K562 (cell line): ENCODE results near the gene KIN. TPM values are rescaled to one million over a fixed set of nuclear protein-coding genes. Genes with fewer than 3 reads are reported as not detected.

Experiments
- BHLHE40 ChIP-seq: IDR thresholded peaks from 2 replicates; pipeline ENCODE4 v1.6.1; 2011; ENCODE audit warnings: low read length, improper control_type of control experiment
- BMI1 ChIP-seq: fragments of 150-350 bp; IDR thresholded peaks from 2 replicates; pipeline ENCODE4 v1.6.1; 2014; ENCODE audit warnings: low read length
- CHD1 ChIP-seq: fragments of 200-600 bp; sonication (generic); IDR thresholded peaks from one replicate; pipeline ENCODE4 v1.6.1; 2012; ENCODE audit warnings: mild to moderate bottlenecking, moderate library complexity, low read length, inconsistent platforms
- COPS2 ChIP-seq: fragments of 450-650 bp; conservative IDR thresholded peaks from 2 replicates; pipeline ENCODE4 v1.6.1; 2016; ENCODE audit warnings: mild to moderate bottlenecking, moderate library complexity
- DPF2 ChIP-seq: fragments of 450-650 bp; IDR thresholded peaks from 2 replicates; pipeline ENCODE4 v1.6.1; 2016
- KLF6 ChIP-seq: fragments of 250-450 bp; sonication (Bioruptor Pico); IDR thresholded peaks from 2 replicates; pipeline ENCODE4 v1.4.0; 2020; ENCODE audit warnings: mild to moderate bottlenecking, moderate library complexity, borderline replicate concordance
- NEUROD1 ChIP-seq: fragments of 150-350 bp; IDR thresholded peaks from 2 replicates; pipeline ENCODE4 v1.6.1; 2014; ENCODE audit warnings: borderline replicate concordance, low read length, low read depth; ENCODE audit not compliant: partially characterized antibody
- PPARD ChIP-seq: fragments of 250-450 bp; sonication (Bioruptor Pico); IDR thresholded peaks from 2 replicates; pipeline ENCODE4 v1.8.0; 2022; ENCODE audit warnings: inconsistent platforms, mild to moderate bottlenecking, moderate library complexity
- SRSF3 ChIP-seq: fragments of 200-400 bp; formaldehyde crosslinking; IDR thresholded peaks from 2 replicates; pipeline ENCODE4 v1.6.1; 2016; ENCODE audit warnings: mild to moderate bottlenecking, low read length, moderate library complexity; ENCODE audit not compliant: insufficient read depth
- TBP ChIP-seq: optimal IDR thresholded peaks from 2 replicates; pipeline ENCODE3; 2011; ENCODE audit warnings: low read depth, low read length, improper control_type of control experiment
- TRIM24 ChIP-seq, 2 experiments: fragments of 450-650 bp; IDR thresholded peaks; 2 replicates each; pipeline ENCODE4 v1.6.1; 2016
- ZC3H11A ChIP-seq: IDR thresholded peaks from 2 replicates; pipeline ENCODE4 v1.6.1; 2012; ENCODE audit warnings: low read depth, low read length, improper control_type of control experiment
- ZNF140 ChIP-seq: fragments of 250-450 bp; sonication (Bioruptor Pico); IDR thresholded peaks from 2 replicates; pipeline ENCODE4 v1.8.0; 2021; ENCODE audit warnings: moderate library complexity, mild to moderate bottlenecking, inconsistent platforms
- ZZZ3 ChIP-seq: fragments of 450-650 bp; IDR thresholded peaks from 2 replicates; pipeline ENCODE4 v1.6.1; 2016; ENCODE audit warnings: antibody characterized with exemption, mild to moderate bottlenecking, moderate library complexity
- polyA plus RNA-seq, 8 experiments: library from polyadenylated mRNA; depleted of rRNA in 4 of 8; stranded (reverse) in 5 of 8; unstranded in 3 of 8; fragments of >200 nt; fragmentation: Nextera tagmentation in 2 of 8; fragmentation: Illumina TruSeq in 1 of 8; extraction: Ambion mirVana in 2 of 8; extraction: Trizol in 1 of 8; gene quantifications; 2 replicates each; pipeline versions ENCODE4 v1.2.1 to v1.2.3, GENCODE V29; 2011 to 2014; ENCODE audit warnings: inconsistent platforms in 1 of 8, missing spikeins in 1 of 8
- total RNA-seq, 7 experiments: library from RNA; depleted of rRNA in 6 of 7; stranded (reverse); fragments of >200 nt in 6 of 7; fragmentation: Illumina TruSeq in 2 of 7; extraction: Trizol in 2 of 7; gene quantifications; 2 replicates each; pipeline versions ENCODE4 v1.2.1 to v1.2.3, GENCODE V29; 2011 to 2021; ENCODE audit warnings: low replicate concordance in 1 of 7
- TF ChIP-seq, protein P1 (sequence below): fragments of 250-450 bp; sonication (Bioruptor Pico); IDR thresholded peaks from 2 replicates; pipeline ENCODE4 v1.8.0; 2022; ENCODE audit warnings: inconsistent platforms
- TF ChIP-seq, protein P2 (sequence below): fragments of 150-350 bp; conservative IDR thresholded peaks from 2 replicates; pipeline ENCODE4 v1.6.1; 2014; ENCODE audit warnings: low read length
- TF ChIP-seq, protein P3 (sequence below): sonication (generic); formaldehyde crosslinking; IDR thresholded peaks from 2 replicates; pipeline ENCODE4 v1.9.0; 2022; ENCODE audit warnings: mild to moderate bottlenecking, missing genetic modification reagents
- TF ChIP-seq, protein P4 (sequence below): fragments of 200-800 bp; sonication (Bioruptor generic); IDR thresholded peaks from 2 replicates; pipeline ENCODE4 v1.6.1; 2017; ENCODE audit warnings: missing genetic modification characterization, missing compliant biosample characterization
- TF ChIP-seq, protein P5 (sequence below): fragments of 450-650 bp; IDR thresholded peaks from 2 replicates; pipeline ENCODE4 v1.6.1; 2017; ENCODE audit warnings: antibody characterized with exemption, mild to moderate bottlenecking

Gene KIN
- total and polyA plus RNA-seq, 9 of the 15 experiments (the other 6 are each of a cell fraction or from before 2014, with no cell fraction given), result 11.7 to 35.6 (median 16.0) TPM

DNA sequence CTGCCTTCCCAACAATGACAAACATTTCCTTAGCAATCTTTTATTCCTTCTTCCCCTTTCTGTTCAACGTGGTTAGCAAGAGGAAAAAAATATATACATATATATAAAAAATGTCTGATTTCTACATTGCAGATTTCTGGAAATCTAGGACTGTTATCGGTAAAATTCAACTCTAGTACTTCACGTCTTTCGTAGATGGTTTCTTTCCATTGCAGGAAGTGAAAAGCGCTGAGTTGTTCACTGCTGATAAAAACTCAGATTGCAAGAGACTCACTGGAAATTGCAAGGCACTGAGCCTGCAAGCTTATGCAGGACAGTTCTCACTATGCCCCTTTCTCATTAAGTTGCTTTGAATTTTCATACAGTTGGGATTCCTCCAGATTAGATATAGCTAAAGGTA, 23.9 kb downstream of the KIN start (continued):
- TF ChIP-seq NEUROD1, result no peak
- no peak for TF ChIP-seq KLF6 (CRISPR knock-in tag)
- TF ChIP-seq BHLHE40, result no peak
- peak; percentile 30; the same call in 1 of the 2 replicates for TF ChIP-seq DPF2
- TF ChIP-seq ZNF140 (CRISPR knock-in tag), result no peak
- TF ChIP-seq ZZZ3, result no peak
- no peak for TF ChIP-seq ZC3H11A
- TF ChIP-seq, protein P1, sequence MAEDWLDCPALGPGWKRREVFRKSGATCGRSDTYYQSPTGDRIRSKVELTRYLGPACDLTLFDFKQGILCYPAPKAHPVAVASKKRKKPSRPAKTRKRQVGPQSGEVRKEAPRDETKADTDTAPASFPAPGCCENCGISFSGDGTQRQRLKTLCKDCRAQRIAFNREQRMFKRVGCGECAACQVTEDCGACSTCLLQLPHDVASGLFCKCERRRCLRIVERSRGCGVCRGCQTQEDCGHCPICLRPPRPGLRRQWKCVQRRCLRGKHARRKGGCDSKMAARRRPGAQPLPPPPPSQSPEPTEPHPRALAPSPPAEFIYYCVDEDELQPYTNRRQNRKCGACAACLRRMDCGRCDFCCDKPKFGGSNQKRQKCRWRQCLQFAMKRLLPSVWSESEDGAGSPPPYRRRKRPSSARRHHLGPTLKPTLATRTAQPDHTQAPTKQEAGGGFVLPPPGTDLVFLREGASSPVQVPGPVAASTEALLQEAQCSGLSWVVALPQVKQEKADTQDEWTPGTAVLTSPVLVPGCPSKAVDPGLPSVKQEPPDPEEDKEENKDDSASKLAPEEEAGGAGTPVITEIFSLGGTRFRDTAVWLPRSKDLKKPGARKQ (CRISPR knock-in tag), result no peak
- TF ChIP-seq, protein P2, sequence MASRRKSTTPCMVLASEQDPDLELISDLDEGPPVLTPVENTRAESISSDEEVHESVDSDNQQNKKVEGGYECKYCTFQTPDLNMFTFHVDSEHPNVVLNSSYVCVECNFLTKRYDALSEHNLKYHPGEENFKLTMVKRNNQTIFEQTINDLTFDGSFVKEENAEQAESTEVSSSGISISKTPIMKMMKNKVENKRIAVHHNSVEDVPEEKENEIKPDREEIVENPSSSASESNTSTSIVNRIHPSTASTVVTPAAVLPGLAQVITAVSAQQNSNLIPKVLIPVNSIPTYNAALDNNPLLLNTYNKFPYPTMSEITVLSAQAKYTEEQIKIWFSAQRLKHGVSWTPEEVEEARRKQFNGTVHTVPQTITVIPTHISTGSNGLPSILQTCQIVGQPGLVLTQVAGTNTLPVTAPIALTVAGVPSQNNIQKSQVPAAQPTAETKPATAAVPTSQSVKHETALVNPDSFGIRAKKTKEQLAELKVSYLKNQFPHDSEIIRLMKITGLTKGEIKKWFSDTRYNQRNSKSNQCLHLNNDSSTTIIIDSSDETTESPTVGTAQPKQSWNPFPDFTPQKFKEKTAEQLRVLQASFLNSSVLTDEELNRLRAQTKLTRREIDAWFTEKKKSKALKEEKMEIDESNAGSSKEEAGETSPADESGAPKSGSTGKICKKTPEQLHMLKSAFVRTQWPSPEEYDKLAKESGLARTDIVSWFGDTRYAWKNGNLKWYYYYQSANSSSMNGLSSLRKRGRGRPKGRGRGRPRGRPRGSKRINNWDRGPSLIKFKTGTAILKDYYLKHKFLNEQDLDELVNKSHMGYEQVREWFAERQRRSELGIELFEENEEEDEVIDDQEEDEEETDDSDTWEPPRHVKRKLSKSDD, result no peak
- no peak for TF ChIP-seq TBP
- TF ChIP-seq BMI1, result no peak
- peak in 1 of 2 experiments; percentile 62; a peak in 2 of 4 replicates for TF ChIP-seq TRIM24 (IDR thresholded peaks at IDR 0.05)
- no peak for TF ChIP-seq COPS2
- TF ChIP-seq, protein P3, sequence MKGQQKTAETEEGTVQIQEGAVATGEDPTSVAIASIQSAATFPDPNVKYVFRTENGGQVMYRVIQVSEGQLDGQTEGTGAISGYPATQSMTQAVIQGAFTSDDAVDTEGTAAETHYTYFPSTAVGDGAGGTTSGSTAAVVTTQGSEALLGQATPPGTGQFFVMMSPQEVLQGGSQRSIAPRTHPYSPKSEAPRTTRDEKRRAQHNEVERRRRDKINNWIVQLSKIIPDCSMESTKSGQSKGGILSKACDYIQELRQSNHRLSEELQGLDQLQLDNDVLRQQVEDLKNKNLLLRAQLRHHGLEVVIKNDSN (CRISPR knock-in tag), result no peak
- TF ChIP-seq, protein P4, sequence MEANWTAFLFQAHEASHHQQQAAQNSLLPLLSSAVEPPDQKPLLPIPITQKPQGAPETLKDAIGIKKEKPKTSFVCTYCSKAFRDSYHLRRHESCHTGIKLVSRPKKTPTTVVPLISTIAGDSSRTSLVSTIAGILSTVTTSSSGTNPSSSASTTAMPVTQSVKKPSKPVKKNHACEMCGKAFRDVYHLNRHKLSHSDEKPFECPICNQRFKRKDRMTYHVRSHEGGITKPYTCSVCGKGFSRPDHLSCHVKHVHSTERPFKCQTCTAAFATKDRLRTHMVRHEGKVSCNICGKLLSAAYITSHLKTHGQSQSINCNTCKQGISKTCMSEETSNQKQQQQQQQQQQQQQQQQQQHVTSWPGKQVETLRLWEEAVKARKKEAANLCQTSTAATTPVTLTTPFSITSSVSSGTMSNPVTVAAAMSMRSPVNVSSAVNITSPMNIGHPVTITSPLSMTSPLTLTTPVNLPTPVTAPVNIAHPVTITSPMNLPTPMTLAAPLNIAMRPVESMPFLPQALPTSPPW, result no peak
- TF ChIP-seq SRSF3, result no peak
- no peak for TF ChIP-seq CHD1
- TF ChIP-seq, protein P5, sequence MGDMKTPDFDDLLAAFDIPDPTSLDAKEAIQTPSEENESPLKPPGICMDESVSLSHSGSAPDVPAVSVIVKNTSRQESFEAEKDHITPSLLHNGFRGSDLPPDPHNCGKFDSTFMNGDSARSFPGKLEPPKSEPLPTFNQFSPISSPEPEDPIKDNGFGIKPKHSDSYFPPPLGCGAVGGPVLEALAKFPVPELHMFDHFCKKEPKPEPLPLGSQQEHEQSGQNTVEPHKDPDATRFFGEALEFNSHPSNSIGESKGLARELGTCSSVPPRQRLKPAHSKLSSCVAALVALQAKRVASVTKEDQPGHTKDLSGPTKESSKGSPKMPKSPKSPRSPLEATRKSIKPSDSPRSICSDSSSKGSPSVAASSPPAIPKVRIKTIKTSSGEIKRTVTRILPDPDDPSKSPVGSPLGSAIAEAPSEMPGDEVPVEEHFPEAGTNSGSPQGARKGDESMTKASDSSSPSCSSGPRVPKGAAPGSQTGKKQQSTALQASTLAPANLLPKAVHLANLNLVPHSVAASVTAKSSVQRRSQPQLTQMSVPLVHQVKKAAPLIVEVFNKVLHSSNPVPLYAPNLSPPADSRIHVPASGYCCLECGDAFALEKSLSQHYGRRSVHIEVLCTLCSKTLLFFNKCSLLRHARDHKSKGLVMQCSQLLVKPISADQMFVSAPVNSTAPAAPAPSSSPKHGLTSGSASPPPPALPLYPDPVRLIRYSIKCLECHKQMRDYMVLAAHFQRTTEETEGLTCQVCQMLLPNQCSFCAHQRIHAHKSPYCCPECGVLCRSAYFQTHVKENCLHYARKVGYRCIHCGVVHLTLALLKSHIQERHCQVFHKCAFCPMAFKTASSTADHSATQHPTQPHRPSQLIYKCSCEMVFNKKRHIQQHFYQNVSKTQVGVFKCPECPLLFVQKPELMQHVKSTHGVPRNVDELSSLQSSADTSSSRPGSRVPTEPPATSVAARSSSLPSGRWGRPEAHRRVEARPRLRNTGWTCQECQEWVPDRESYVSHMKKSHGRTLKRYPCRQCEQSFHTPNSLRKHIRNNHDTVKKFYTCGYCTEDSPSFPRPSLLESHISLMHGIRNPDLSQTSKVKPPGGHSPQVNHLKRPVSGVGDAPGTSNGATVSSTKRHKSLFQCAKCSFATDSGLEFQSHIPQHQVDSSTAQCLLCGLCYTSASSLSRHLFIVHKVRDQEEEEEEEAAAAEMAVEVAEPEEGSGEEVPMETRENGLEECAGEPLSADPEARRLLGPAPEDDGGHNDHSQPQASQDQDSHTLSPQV, result no peak
- no peak for TF ChIP-seq PPARD (CRISPR knock-in tag)
